NCI-H526 treated with DMSO at 0.1 percent for 48 hours (cell line): ENCODE results near the gene CLMN.

Source experiments
- DNase-seq: peaks from one replicate; lab custom pipeline; 2025; lab: John Stamatoyannopoulos, UW

The CLMN gene

GRCh38 chr14:95302667-95303506 is 16.8 kb downstream of the CLMN start:
- peak; percentile 58 for DNase-seq

- DNase-seq, result no peak
Measured at GRCh38 chr14:95301527-95302187, 18.1 kb downstream of the CLMN start.

GRCh38 chr14:95300697-95301526 is 18.8 kb downstream of the CLMN start:
- DNase-seq, result peak; percentile 39

- peak; percentile 67 for DNase-seq
Measured at GRCh38 chr14:95300002-95300696, 19.6 kb downstream of the CLMN start.

GRCh38 chr14:95299271-95299670 is 20.4 kb downstream of the CLMN start:
- no peak for DNase-seq

GRCh38 chr14:95297832-95298231 is 21.9 kb downstream of the CLMN start:
- peak; percentile 51 for DNase-seq

- DNase-seq, result no peak
Measured at GRCh38 chr14:95296966-95297365, 22.7 kb downstream of the CLMN start.

GRCh38 chr14:95295600-95296376 is 23.9 kb downstream of the CLMN start:
- DNase-seq, result no peak

- no peak for DNase-seq
Measured at GRCh38 chr14:95294834-95295599, 24.7 kb downstream of the CLMN start.

- DNase-seq, result no peak
Measured at GRCh38 chr14:95294320-95294719, 25.4 kb downstream of the CLMN start.

- no peak for DNase-seq
Measured at GRCh38 chr14:95293449-95293848, 26.3 kb downstream of the CLMN start.

GRCh38 chr14:95292660-95293425 is 26.9 kb downstream of the CLMN start:
- DNase-seq, result no peak

- DNase-seq, result peak; percentile 38
Measured at GRCh38 chr14:95291859-95292542, 27.7 kb downstream of the CLMN start.

- peak; percentile 74 for DNase-seq
Measured at GRCh38 chr14:95290871-95291431, 28.8 kb downstream of the CLMN start.

GRCh38 chr14:95290021-95290420 is 29.7 kb downstream of the CLMN start:
- DNase-seq, result no peak

- no peak for DNase-seq
Measured at GRCh38 chr14:95289323-95290010, 30.2 kb downstream of the CLMN start.

GRCh38 chr14:95288672-95289322 is 30.9 kb downstream of the CLMN start:
- no peak for DNase-seq
